ENCODE results near the gene JAKMIP1.
"Not testable (repeated sequence)": the region's sequence is repeated elsewhere in the genome, so short reads cannot be mapped to it uniquely, and the experiment has no call there.

The JAKMIP1 gene

DNA sequence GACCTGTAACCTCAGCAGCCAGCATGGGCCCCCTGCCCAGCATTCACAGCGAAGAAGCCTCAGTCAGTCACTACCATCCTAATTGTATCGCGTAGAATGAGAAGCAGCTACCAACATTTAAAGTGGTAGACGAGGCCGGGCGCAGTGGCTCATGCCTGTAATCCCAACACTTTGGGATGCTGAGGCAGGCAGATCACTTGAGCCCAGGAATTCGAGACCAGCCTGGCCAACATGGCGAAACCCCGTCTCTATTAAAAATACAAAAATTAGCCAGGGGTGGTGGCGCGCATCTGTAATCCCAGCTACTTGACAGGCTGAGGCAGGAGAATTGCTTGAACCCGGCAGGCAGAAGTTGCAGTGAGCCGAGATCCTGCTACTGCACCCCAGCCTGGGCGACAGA, 59.3 kb downstream of the JAKMIP1 start:
- DNase-seq = not testable (repeated sequence)

GRCh38 chr4:6137747-6138135, 62.6 kb downstream of the JAKMIP1 start:
- DNase-seq = no peak

DNA sequence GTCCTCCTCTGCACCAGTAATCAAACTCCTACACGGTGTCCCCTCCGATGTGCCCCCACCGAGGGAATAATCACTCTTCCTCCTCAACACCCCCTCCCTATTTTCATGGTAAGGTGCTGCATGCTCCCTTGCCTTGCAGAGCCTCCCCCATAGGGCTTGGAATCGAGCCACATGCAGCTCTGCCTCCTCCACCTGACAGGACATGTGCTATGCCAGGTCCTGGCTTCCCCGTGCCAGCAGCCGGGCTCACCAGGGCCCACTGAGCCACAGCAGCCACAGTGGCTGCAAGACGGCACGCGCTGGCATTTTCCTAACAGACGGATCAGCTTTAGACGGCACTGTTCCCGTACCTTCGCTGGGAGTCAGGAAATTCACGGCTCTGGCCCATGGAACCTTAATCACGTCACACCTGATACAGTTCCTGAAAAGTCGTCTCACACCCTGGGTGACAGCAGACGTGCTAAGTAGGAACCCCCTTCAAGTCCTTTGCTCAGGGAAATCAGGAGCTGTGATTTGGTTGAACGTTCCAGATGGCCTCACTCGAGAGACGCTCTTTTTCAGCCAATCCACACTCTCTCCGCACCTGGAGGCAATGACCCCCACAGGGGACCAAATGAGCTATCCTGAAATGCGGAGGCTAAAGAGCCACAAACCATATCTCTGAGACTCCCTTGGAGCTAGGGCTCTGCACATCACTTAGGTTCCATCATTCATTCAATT, 63.2 kb downstream of the JAKMIP1 start:
- no peak for DNase-seq

- DNase-seq = peak; percentile 43
Measured at GRCh38 chr4:6134612-6135220, 65.6 kb downstream of the JAKMIP1 start.

DNA sequence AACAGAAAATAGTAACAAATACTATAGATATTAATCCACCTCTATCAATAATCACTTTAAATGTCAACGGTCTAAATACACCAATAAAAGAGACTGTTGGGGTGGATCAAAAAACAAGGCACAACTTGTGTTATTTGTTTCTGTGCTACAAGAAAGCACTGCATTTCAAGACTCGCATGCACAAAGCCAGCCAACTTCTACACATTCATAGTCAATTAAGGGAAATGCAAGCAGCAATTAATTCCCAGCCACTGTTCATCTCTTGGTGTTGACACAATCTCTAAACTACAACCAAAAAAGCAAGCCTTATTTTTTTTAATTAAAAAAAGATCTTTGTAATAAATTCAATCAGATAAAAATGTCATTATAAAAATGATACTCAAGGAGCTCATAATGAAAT, 67.6 kb downstream of the JAKMIP1 start:
- no peak for DNase-seq

GRCh38 chr4:6128221-6128850, 72.0 kb downstream of the JAKMIP1 start:
- DNase-seq = no peak

GRCh38 chr4:6126971-6127745, 73.2 kb downstream of the JAKMIP1 start:
- DNase-seq = no peak

DNA sequence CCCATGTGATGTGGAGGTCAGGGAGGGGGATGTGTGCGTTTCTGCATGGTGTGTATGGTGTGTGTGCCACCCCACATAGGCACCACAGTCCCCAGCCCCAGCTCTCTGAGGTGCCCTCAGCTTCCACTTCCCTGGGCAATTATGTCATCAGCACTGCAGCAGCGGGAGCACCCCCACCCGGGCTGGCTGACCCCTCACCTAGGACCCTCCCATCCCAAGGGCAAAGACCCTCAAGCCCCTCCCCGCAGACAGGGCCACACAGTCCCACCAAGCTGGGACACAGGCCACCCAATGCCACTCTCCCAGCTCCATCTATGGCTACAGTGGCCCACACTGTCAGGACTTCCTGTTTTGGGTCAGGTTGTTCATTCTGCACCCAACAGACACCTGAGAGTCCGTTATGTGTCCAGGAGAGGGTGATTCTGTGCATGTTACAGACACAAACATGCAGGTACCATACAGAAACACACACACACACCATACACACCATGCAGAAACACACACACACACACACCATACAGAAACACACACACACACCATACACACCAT, 75.2 kb downstream of the JAKMIP1 start:
- no peak for DNase-seq

- no peak for DNase-seq
Measured at GRCh38 chr4:6124386-6125102, 75.8 kb downstream of the JAKMIP1 start.

DNA sequence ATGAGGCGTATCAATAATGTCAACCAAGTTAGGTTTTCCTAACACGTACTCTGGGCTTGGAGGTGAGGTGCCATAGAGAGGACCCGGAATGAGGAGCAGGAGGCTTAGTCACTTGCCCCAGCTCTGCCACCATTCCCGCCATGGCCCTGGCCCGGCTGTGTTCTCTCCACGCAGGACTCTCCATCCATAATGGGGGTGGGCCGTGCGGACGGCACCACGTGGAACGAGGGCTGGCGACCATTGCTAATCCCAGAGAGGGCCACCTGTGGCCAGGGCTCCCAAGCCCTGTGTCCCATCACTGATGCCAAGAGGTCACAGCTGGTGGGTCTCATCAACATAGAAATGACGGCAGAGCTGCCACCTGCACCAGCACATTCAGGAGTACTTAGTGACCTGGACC, 76.4 kb downstream of the JAKMIP1 start:
- no peak for DNase-seq

GRCh38 chr4:6123541-6123940, 76.8 kb downstream of the JAKMIP1 start:
- no peak for DNase-seq

DNA sequence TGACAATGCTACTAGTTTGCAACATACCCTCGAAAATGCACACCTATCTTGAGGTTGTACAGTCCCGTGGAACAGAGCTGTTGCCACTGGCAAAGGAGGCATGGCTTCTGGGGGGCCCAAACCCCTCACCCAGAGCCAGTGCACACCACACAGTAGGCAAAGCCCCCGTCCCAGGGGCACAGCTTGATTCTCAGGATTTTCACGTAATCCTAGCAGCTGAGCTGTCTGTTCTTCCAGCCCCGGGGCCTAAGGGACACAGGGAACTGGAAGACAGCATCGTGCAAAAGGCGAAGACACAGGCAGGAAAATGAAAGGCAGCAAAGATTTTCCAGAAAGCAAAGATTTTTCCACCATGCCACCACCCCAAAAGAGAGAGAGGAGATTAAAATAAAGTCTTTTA, 77.2 kb downstream of the JAKMIP1 start:
- DNase-seq = no peak

DNA sequence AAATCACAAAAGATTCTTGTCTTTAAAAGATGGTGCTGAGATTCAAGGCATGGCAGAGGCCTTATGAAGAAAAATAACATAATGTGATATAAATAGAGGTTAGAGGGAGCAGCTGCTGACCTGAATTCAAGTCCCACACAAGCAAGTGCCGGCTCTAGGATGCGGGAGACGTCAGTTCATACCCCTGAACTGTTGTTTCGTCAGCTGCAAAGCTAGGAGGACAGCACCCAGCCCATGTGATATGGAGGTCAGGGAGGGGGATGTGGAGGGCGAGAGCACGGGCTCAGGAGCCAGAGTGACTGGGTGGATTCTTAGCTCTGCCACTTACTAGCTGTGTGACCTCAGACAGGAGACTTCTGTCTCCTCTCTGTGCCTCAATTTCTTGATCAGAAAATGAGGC, 77.9 kb downstream of the JAKMIP1 start:
- no peak for DNase-seq

GRCh38 chr4:6121941-6122340, 78.4 kb downstream of the JAKMIP1 start:
- no peak for DNase-seq

- no peak for DNase-seq
Measured at GRCh38 chr4:6121276-6121850, 79.0 kb downstream of the JAKMIP1 start.

DNA sequence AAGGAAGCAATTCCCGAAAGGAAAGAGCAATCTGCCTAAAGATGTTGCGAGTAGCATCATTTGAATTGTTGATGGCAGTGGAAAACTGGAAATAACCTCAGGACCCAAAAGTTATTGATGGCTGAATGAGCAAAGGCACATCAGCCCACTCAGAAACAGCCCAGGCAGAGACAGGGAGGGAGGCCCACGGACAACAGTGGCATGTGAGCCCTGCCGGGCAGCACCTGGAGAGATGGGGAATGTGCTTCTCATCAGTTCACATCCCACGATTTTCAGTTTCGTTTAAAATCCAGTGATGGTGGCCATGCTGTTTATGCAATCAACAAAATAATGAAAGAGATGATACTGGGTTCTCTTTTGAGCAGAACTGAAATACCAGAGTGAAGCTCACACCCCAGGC, 80.0 kb downstream of the JAKMIP1 start:
- no peak for DNase-seq

DNA sequence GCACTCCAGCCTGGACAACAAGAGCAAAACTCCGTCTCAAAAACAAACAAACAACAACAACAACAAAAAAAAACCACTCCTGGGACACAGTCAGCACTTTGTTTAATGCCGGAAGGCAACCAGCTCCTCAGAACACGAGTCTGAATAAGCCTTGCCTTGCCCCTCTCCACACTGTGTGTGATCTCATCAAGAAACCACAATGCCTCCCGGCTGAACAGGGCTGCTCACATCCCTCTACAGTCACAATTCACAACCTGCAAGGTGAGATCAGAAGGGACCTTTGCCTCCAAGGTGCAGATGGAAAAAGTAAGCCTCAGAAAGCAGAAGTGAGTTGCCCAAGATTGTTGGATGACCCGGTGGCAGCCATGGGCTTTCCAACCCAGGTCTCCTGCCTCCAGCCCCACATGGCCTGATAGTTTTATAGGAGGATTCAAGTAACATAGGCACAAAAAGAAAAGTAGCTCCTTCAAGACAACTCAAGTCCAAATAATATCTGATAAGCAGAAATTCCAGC, 80.8 kb downstream of the JAKMIP1 start:
- DNase-seq = no peak

DNA sequence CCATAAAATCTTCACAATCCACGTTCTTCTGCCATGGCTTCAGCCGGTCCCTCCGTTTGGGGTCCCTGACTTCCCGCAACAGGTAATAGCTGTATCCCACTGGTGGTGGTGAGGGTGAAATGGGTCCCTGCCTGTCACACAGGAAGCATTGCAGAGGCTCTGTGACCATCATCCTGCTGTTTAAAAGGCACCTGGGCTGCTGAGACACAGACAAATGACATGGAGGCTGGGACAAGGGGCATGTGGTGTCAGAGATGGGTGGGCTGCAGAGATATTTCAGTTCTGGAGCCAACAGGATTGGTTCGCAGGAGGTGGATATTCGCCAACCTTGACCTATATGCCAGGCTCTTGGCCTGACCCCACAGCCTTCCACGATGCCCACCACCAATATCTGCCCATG, 82.1 kb downstream of the JAKMIP1 start:
- DNase-seq = no peak

DNA sequence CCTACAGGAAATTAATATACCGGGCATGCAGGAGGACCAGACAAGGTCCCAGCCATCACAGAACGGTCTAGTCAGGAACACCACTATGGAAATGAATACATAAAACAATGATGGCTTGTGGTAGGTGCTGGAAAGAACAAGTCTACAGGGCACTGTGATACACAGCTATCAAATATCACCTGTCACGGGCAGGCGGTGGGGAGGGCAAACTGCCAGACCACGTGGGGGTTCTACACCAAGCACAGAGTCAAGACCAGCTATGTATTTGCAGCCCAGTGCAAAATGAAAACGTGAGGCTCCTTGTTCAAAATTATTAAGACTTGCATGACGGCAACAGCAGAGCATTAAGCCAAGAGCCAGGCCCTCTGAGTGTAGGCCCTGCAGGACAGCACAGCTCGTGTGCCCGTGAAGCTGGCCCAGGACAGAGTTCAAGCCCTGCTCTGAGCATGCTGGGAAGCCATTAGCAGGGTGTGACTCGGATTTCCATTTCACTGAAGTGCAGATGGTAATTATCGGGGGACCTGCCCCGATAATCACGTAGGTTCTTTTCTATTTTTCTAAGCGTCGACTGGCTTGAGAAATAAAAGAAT, 83.6 kb downstream of the JAKMIP1 start:
- no peak for DNase-seq

GRCh38 chr4:6115746-6116586, 84.4 kb downstream of the JAKMIP1 start:
- no peak for DNase-seq

DNA sequence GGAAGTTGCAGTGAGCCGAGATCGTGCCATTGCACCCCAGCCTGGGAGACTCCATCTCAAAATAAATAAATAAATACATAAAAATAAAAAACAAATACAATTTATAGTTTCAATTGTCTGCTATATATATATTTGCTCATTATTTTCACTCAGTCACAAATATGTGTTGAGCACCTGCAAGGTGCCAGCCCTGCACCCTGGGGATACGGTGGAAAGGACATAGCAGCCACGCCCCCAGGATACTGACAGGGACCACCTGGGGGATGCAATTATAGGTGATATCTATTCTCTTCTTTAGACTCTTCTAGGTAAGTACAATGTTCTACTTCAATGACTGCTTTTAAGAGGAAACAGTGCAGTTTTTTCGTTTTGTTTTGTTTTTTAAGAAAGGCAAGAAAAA, 85.0 kb downstream of the JAKMIP1 start:
- no peak for DNase-seq
